Islet of Langerhans (tissue), 1 donor: ENCODE results near the gene SRSF10.
"Not testable (repeated sequence)": the region's sequence is repeated elsewhere in the genome, so short reads cannot be mapped to it uniquely, and the experiment has no call there.

Experiments used
- FAIRE-seq: peaks from one replicate; lab custom pipeline; 2011; peaks lifted over from hg19 to GRCh38; lab: Jason Lieb, UNC

SRSF10 gene

DNA sequence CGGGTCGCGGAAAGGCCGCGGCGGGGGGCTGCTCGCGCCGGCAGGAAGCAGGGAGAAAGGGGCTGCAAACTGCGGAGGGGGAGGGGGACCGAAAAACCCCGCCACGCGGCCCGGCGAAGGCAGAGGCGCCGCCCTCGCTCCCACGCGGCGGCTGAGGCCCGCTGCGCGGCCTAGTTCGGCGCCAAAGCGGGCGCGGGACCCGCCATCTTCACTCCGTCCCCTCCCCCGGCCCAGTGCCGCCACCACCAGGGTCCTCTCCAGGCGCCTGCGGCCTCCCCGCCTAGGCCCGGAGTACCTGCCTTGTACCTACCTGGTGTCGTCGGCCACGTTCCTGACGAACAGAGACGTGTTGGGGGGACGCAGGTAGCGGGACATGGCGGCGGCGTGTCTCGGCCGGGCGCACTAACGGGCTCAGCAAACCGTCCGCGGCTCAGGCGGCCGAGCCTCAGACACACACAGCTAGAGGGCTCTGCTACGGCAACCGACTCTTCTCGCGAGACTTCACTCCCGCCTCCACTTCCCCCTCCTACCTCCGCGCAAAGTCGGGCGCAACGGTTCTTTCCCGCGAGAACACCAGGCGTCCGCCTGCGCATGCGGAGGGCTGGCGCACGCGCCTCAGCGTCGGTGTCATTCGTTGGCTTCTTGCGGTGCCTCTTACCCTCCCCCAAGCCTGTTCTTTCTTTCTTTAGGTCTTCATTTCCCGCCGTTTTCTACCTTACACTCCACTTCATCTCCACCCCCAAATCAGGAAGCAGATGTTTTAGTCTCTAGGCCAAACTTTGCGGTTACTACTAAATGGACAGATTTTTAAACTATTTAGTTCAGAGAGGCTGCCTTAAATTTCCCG lies at the start of gene SRSF10:
Gene SRSF10, minus strand, starts transcription at position 447 of the 847 bp plus-strand sequence. Its CDS starts 72 bp downstream, at position 375.
- no peak for FAIRE-seq

- FAIRE-seq = peak; percentile 89
Observed at GRCh38 chr1:24027838-24028468, 47.8 kb upstream of the SRSF10 start.

DNA sequence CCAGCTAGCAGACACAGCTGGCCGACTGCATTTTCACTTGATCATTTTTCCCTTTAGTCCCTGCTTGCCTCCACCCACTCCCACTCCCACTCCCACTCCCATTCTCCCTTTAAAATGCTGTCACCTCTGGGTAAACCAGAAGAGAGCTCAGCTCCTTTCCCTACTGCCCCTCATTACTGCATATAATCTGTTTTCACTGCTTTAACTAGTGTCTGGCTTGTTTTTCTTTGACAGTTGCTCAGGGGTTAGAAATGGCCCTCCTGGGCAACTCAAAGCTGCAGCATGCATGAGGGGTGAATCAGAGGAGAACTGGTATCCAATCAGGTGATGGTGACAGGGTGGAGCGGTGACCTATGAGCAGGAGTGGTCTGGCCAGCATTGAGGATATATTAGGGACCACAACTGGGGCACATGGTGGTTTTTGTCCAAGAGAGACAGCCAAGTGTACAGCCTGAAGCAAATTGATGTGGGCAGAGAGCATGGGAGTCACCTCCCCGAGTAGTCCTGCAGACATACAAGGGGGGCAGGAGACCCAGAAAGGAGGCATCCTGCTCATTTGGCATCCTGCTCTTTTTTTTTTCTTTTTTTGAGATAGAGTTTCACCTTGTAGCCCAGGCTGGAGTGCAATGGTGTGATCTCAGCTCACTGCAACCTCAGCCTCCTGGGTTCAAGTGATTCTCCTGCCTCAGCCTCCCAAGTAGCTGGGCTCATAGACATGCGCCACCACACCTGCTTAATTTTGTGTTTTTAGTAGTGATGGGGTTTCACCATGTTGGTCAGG lies 42.6 kb upstream of the SRSF10 start:
- no peak for FAIRE-seq

DNA sequence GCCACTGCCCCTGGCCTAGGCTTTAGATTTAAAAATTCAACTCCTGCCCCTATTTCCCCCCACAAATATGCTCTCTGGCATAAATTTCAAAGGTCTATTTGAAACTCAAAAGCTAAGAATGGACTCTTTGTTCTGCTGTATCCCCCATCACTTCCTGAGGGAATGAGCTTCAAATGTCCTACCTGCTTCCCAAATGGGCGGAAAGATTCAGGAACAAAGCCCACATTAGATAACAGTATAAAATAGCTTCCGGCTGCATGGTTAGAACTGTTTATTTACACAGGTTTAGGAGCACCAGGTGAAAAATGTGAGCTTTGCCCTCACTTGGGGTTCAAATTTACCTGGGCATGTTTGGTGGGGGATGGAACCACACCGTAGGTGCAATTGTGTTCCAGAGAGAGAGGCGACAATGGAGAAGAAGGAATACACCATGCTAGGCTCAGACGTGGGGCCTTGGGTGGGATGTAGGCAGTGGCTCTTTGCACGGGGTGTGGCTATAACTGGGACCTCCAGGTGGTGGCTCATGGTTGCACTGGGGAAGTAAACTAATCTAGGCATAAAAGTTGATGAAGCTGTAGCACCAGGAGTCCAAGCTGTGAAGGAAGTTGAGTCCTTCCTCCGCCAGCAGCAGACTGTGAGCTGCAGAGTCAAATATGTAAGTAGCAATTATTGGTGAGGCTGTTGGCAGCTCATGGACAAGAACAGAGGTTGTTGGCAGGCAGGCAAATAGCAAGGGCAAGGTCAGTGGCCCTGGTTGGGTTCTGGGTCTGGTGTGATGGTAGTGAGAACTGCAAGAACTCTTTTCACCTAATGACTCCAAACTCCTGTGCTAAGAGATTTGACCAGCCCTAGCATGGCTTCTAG lies 41.5 kb upstream of the SRSF10 start:
- FAIRE-seq = no peak

GRCh38 chr1:24020470-24020869 lies 40.3 kb upstream of the SRSF10 start:
- no peak for FAIRE-seq

GRCh38 chr1:24020025-24020424 lies 39.9 kb upstream of the SRSF10 start:
- FAIRE-seq = no peak

DNA sequence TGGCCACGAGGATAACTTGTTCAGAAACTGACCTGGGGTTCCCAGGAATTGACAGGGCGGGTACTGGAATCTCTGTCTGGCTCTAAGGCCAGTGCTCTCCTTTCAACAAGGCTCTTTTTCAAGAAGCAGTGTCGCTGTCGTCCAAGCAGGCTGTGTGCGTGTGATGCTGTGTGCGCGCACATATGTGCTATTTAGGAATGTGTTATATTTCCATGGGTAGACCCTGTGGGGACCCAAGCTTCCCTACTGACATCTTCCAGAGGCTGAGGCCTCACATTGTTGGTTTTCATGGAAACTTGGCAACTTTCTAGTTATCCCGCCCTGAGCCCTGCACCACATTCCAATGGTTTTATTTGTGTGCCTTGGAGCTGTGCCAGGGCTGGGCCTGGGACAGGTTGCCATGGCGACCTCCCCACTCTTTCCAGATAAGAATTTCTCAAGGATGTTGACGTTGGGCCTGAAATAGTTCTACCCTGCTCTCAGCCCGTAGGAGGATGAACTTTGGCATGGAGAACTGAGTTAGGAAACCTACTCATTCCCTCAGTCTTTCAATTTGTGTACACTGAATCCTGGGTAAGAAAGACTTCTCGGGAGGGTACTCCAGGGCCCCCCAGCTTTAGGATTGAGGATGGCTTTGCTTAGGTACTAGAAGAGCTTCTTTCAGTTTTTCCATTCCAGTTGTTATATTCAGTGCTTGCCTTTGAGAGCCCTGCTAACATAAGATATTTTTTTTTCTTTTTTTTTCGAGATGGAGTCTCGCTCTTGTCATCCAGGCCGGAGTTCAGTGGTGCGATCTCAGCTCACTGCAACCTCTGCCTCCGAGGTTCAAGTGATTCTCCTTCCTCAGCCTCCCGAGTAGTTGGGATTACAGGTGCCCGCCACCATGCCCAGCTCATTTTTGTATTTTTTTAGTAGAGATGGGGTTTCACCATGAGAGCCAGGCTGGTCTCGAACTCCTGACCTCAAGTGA lies 38.8 kb upstream of the SRSF10 start:
- no peak for FAIRE-seq

- no peak for FAIRE-seq
Observed at GRCh38 chr1:24015221-24016210, 35.4 kb upstream of the SRSF10 start.

DNA sequence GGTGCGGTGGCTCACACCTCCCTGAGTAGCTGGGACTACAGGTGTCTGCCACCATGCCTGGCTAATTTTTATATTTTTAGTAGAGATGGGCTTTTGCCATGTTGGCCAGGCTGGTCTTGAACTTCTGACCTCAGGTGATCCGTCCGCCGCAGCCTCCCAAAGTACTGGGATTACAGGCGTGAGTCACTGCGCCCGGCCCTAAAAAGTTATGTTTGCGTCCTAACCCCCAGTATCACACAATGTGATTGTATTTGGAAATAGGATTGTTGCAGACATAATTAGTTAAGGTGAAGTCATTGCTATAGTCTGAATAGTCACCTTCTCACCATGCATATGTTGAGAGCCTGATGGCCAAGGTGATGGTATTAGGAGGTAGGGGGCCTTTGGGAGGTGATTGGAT lies 32.8 kb upstream of the SRSF10 start:
- not testable (repeated sequence) for FAIRE-seq

GRCh38 chr1:24010650-24011049 lies 30.5 kb upstream of the SRSF10 start:
- no peak for FAIRE-seq

- no peak for FAIRE-seq
Observed at GRCh38 chr1:24009406-24009805, 29.3 kb upstream of the SRSF10 start.

- not testable (repeated sequence) for FAIRE-seq
Observed at GRCh38 chr1:24008574-24009184, 28.6 kb upstream of the SRSF10 start.

GRCh38 chr1:24007079-24007478 lies 27.0 kb upstream of the SRSF10 start:
- no peak for FAIRE-seq

DNA sequence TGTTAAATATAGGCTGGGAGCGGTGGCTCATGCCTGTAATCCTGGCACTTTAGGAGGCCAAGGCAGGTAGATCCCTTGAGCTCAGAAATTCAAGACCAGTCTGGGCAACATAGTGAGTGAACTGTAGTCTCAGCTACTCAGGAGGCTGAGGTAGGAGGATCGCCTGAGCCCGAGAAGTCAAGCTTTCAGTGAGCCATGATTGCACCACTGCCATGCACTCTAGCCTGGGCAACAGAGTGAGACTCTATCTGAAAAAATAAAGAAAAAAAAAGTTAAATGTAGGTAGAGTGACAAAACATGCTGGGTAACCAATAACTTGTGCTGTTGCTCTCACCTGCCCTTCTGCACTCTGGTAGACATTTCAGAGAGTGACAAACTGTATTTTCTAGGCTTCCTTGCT lies 25.0 kb upstream of the SRSF10 start:
- no peak for FAIRE-seq

DNA sequence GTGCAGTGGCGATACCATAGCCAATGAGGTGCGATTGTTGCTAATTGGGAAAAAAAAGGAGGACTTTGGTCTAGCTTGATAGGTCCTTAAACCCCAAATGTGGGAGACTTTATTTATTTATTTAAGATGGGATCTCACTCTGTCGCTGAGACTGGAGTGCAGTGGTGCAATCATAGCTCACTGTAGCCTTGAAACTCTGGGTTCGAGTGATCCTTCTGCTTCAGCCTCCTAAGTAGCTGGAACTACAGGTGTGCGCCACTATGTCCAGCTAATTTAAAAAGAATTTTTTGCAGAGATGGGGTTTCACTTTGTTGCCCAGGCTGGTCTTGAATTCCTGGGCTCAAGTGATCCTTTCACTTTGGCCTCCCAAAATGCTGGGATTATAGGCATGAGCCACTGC lies 24.0 kb upstream of the SRSF10 start:
- no peak for FAIRE-seq

DNA sequence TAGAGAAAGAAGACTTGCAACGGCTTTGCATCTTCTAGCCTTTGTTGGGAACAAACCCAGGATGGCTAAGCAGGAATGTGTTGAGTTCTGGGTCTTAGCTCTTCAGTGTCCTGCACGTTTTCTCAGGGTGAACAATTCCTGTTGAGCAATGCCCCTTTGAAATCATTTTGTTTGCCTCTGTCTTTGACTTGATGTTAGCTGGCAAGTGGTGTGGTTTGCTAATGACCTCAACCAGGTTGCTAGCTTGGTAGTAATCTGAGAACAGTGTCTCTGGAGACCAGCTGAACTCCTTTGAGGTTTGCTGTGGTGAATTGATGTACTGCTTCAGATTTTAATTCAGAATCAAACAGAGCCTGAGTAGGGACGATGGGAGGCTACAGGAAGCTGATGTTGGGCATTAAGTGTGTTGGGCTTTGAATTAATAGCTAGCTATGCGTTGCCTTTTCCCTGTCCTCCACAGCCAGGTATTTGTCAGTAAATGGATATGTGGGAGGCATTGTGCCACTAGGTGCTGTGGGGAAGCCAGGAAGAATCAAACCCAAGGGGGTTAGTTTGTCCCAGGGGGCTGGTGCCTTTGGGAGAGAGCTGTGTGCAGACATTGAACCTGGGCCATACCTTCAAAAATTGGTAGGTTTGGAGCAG lies 23.3 kb upstream of the SRSF10 start:
- no peak for FAIRE-seq

GRCh38 chr1:24002695-24003094 lies 22.6 kb upstream of the SRSF10 start:
- FAIRE-seq = no peak

GRCh38 chr1:23999156-23999671 lies 19.1 kb upstream of the SRSF10 start:
- FAIRE-seq = no peak
